ENCODE data around the gene LHX3.
"Not testable (repeated sequence)": the region's sequence is repeated elsewhere in the genome, so short reads cannot be mapped to it uniquely, and the experiment has no call there.

LHX3 gene

DNA sequence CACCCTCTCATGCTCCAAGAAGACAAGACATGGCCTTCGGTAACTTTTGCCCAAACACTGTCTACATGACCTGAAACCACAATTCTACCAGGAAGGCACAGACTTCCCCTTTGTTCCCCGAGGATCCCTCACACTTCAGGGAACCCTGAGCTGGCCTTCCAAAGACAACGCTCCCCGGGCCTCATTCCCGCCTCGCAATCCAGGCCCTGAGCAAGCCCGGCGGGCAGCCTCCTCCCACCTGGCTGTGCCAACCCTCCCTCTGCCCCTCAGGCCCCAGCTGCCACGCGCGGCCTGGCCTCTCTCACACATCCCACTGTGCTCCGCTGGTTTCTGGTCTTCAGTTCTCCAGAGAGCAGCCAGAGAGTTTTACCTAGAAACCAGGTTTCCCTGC lies 33.4 kb upstream of the LHX3 start:
- Histone ChIP-seq H3K9me3 (ENCODE audit: control insufficient read depth, insufficient read depth, low read depth, low read length) (no peaks in the 10 kb centered on the region), H3K27ac (ENCODE audit: extremely low read depth, low read depth, low read length) (no peak overlapping the region), H3K36me3 (ENCODE audit: control insufficient read depth in 2 of 2, insufficient read depth in 1 of 2, low read length in 2 of 2) (peaks cover 0 to 52% of the 10 kb centered on the region in 2 experiments; a peak in 1 of 3 replicates), H3K4me1 (ENCODE audit: control insufficient read depth, insufficient read depth, low read length) (no peaks in the 10 kb centered on the region), H3K4me3 (ENCODE audit: low read depth, low read length) (no peak overlapping the region)
- TF ChIP-seq ZBTB48 (tag by site-specific recombination; IDR thresholded peaks at IDR 0.05), result 0 out of 2 replicates have a peak, but pooled peaks have one; percentile 30
- no peak for TF ChIP-seq ZNF112 (tag by site-specific recombination; IDR thresholded peaks at IDR 0.05)
- TF ChIP-seq, protein P1, sequence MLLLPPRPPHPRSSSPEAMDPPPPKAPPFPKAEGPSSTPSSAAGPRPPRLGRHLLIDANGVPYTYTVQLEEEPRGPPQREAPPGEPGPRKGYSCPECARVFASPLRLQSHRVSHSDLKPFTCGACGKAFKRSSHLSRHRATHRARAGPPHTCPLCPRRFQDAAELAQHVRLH (tag by site-specific recombination; IDR thresholded peaks at IDR 0.05), result no peak
- no peak for TF ChIP-seq ZNF660 (tag by site-specific recombination; IDR thresholded peaks at IDR 0.05)
- TF ChIP-seq ZNF670 (tag by site-specific recombination; IDR thresholded peaks at IDR 0.05; ENCODE audit: low read depth), result no peak
- ChIA-PET CTCF (interaction anchor here (1.3 kb wide), 1 partner anchor 12 kb away, joined by 4 read pairs; no protein-coding TSS in a partner anchor), POLR2A (interaction anchor here (0.6 kb wide), 1 partner anchor 179 kb away, joined by 3 read pairs; no protein-coding TSS in a partner anchor)

GRCh38 chr9:136237486-136238341 lies 32.8 kb upstream of the LHX3 start:
- no peaks in the 10 kb centered on the region for H3K9me3 ChIP-seq (ENCODE audit: control insufficient read depth, insufficient read depth, low read depth, low read length)

GRCh38 chr9:136236471-136237410 lies 31.8 kb upstream of the LHX3 start:
- H3K4me1 ChIP-seq (ENCODE audit: control insufficient read depth, insufficient read depth, low read length); H3K9me3 ChIP-seq (ENCODE audit: control insufficient read depth, insufficient read depth, low read depth, low read length); H3K4me3 ChIP-seq (ENCODE audit: low read depth, low read length); POLR2A ChIA-PET; H3K27ac ChIP-seq (ENCODE audit: extremely low read depth, low read depth, low read length): not testable (repeated sequence)
- peak; percentile 48; the same call in 1 of the 2 replicates for TF ChIP-seq ZEB2 (tag by site-specific recombination; IDR thresholded peaks at IDR 0.05)
- peaks cover 0 to 51% of the 10 kb centered on the region in 2 experiments; a peak in 1 of 3 replicates for H3K36me3 ChIP-seq (ENCODE audit: control insufficient read depth in 2 of 2, insufficient read depth in 1 of 2, low read length in 2 of 2)
- CTCF ChIA-PET, result interaction anchor here (1.4 kb wide), 1 partner anchor 49 kb away, joined by 3 read pairs; no protein-coding TSS in a partner anchor

More at GRCh38 chr9:136237486-136238341, 32.8 kb upstream of the LHX3 start:
- CTCF ChIA-PET, result interaction anchor here (1.3 kb wide), 1 partner anchor 12 kb away, joined by 4 read pairs; no protein-coding TSS in a partner anchor
- Histone ChIP-seq H3K36me3 (ENCODE audit: control insufficient read depth in 2 of 2, insufficient read depth in 1 of 2, low read length in 2 of 2) (peaks cover 0 to 53% of the 10 kb centered on the region in 2 experiments; a peak in 1 of 3 replicates), H3K4me1 (ENCODE audit: control insufficient read depth, insufficient read depth, low read length) (no peaks in the 10 kb centered on the region), H3K27ac (ENCODE audit: extremely low read depth, low read depth, low read length) (no peak overlapping the region), H3K4me3 (ENCODE audit: low read depth, low read length) (no peak overlapping the region)
- TF ChIP-seq ZNF324 (tag by site-specific recombination; IDR thresholded peaks at IDR 0.05), result no peak
- no peak for TF ChIP-seq ZNF560 (tag by site-specific recombination; IDR thresholded peaks at IDR 0.05; ENCODE audit: borderline replicate concordance)
- TF ChIP-seq ZBTB20 (tag by site-specific recombination; IDR thresholded peaks at IDR 0.05), result no peak
- TF ChIP-seq PRDM1 (tag by site-specific recombination; IDR thresholded peaks at IDR 0.05), result no peak
- TF ChIP-seq BCL6B (tag by site-specific recombination; IDR thresholded peaks at IDR 0.05), result no peak
- POLR2A ChIA-PET, result interaction anchor here (0.6 kb wide), 1 partner anchor 180 kb away, joined by 3 read pairs; no protein-coding TSS in a partner anchor

DNA sequence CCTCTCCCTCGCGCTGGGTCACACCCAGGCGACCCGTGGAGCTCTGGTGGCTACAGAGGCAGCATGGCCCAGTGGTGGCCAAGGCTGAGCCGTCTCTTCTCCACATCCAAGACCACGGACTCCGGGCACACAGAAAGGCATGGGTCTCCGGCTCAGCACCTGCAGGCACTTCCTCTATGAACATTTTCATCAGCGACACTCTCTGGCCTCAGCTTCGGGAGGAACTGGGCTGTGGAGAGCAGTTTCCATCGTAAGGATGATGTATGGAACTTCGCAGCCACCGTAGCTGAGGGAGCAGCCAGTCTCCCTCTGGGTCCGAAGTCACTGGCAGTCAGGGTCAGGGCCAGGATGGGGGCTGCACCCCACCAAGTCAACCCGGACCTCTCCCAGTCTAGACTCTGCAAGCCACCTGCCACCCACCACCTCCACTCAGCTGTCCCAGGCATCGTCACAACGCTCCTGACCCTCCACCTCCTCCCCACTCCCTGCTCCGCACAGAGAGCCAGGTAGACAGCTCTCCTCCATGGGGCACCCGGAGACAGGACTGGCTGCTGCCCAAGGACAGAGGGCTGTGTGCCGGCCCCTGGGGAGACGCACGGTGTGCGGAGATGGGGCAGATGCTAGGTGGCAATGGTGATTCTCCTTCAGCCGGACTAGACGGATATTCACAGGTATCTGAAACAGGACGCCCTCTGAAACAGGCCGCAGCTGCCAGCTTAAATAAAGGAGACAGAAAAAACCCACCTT lies 31.0 kb upstream of the LHX3 start:
- TF ChIP-seq WT1 (tag by site-specific recombination; IDR thresholded peaks at IDR 0.05) (no peak), ZNF600 (tag by site-specific recombination; IDR thresholded peaks at IDR 0.05) (0 out of 2 replicates have a peak, but pooled peaks have one; percentile 38), ZNF138 (tag by site-specific recombination; IDR thresholded peaks at IDR 0.05; ENCODE audit: borderline replicate concordance) (no peak)
- CTCF ChIA-PET, result interaction anchor here (0.9 to 1.4 kb wide), 3 partner anchors 9 to 48 kb away, joined by 3 to 6 read pairs (median 5); no protein-coding TSS in a partner anchor

More for the DNA sequence above, 31.0 kb upstream of the LHX3 start:
- no peaks in the 10 kb centered on the region for H3K9me3 ChIP-seq (ENCODE audit: control insufficient read depth, insufficient read depth, low read depth, low read length)
- no peaks in the 10 kb centered on the region for H3K4me1 ChIP-seq (ENCODE audit: control insufficient read depth, insufficient read depth, low read length)
- H3K36me3 ChIP-seq (ENCODE audit: control insufficient read depth in 2 of 2, insufficient read depth in 1 of 2, low read length in 2 of 2), result peaks cover 0 to 52% of the 10 kb centered on the region in 2 experiments; a peak in 1 of 3 replicates
- POLR2A ChIA-PET, result no interaction called here
- H3K27ac ChIP-seq (ENCODE audit: extremely low read depth, low read depth, low read length), result no peak overlapping the region
- no peak overlapping the region for H3K4me3 ChIP-seq (ENCODE audit: low read depth, low read length)
